Ovary (tissue), 3 donors: ENCODE data around the gene SH3BP1.

Source experiments
- EP300 ChIP-seq: sonication (generic); formaldehyde crosslinking; IDR thresholded peaks from one replicate; pipeline ENCODE4 v1.6.1; 2017; ENCODE audit warnings: antibody characterized with exemption
- POLR2A ChIP-seq: fragments of 450-650 bp; IDR thresholded peaks from one replicate; pipeline ENCODE4 v1.6.1; 2017; ENCODE audit warnings: antibody characterized with exemption, mild to moderate bottlenecking, moderate library complexity
- TF ChIP-seq, protein P1 (sequence below), 3 donors: fragments of 450-650 bp in 2 of 3; fragments of 200-600 bp in 1 of 3; IDR thresholded peaks; one replicate each; pipeline versions ENCODE4 v1.5.1 to v1.8.0; 2016 to 2022; ENCODE audit warnings: antibody characterized with exemption in 3 of 3, mild to moderate bottlenecking in 1 of 3
- donor health status: DM: no; HTN: no; CAD: no.

DNA sequence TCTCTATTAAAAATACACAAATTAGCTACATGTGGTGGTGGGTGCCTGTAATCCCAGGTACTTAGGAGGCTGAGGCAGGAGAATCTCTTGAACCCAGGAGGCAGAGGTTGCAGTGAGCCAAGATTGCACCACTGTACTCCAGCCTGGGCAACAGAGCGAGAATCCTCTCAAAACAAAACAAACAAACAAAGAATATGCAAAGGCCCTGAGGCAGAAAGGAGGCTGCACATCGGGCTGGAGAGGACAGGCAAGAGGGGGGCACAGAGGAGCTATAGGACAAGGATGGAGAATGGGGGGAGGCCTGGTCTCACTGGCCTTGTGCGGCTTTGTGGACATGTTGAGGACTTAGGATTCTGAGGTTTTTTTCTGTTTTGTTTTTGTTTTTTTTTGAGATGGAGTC, 65.7 kb downstream of the SH3BP1 start:
- TF ChIP-seq, protein P1, sequence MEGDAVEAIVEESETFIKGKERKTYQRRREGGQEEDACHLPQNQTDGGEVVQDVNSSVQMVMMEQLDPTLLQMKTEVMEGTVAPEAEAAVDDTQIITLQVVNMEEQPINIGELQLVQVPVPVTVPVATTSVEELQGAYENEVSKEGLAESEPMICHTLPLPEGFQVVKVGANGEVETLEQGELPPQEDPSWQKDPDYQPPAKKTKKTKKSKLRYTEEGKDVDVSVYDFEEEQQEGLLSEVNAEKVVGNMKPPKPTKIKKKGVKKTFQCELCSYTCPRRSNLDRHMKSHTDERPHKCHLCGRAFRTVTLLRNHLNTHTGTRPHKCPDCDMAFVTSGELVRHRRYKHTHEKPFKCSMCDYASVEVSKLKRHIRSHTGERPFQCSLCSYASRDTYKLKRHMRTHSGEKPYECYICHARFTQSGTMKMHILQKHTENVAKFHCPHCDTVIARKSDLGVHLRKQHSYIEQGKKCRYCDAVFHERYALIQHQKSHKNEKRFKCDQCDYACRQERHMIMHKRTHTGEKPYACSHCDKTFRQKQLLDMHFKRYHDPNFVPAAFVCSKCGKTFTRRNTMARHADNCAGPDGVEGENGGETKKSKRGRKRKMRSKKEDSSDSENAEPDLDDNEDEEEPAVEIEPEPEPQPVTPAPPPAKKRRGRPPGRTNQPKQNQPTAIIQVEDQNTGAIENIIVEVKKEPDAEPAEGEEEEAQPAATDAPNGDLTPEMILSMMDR (IDR thresholded peaks at IDR 0.05), result no peak
- TF ChIP-seq POLR2A (no peak), EP300 (no peak)
